GM21825 (cell line): Measurements from ENCODE around the gene LRP6.

ENCODE experiments used
- ATAC-seq: cut with Tn5 transposase; IDR thresholded peaks from one replicate; pipeline ENCODE4 v1.9.1; 2021; ENCODE audit warnings: mild to moderate bottlenecking, moderate library complexity; ENCODE audit not compliant: unreplicated experiment

The LRP6 gene

GRCh38 chr12:12216349-12217017, 50.4 kb downstream of the LRP6 start:
- ATAC-seq = no peak

- no peak for ATAC-seq
Observed at GRCh38 chr12:12214635-12215131, 52.2 kb downstream of the LRP6 start.

GRCh38 chr12:12214201-12214600, 52.6 kb downstream of the LRP6 start:
- no peak for ATAC-seq

GRCh38 chr12:12212769-12213168, 54.1 kb downstream of the LRP6 start:
- ATAC-seq = no peak

GRCh38 chr12:12210983-12211382, 55.9 kb downstream of the LRP6 start:
- ATAC-seq = no peak

GRCh38 chr12:12210416-12210815, 56.4 kb downstream of the LRP6 start:
- no peak for ATAC-seq

GRCh38 chr12:12209675-12210074, 57.2 kb downstream of the LRP6 start:
- no peak for ATAC-seq

- no peak for ATAC-seq
Observed at GRCh38 chr12:12209043-12209442, 57.8 kb downstream of the LRP6 start.

GRCh38 chr12:12207746-12208145, 59.1 kb downstream of the LRP6 start:
- ATAC-seq = no peak

GRCh38 chr12:12206776-12207388, 60.0 kb downstream of the LRP6 start:
- no peak for ATAC-seq

GRCh38 chr12:12202747-12203146, 64.1 kb downstream of the LRP6 start:
- no peak for ATAC-seq

GRCh38 chr12:12202105-12202504, 64.7 kb downstream of the LRP6 start:
- no peak for ATAC-seq

GRCh38 chr12:12201274-12201758, 65.5 kb downstream of the LRP6 start:
- no peak for ATAC-seq

- ATAC-seq = no peak
Observed at GRCh38 chr12:12200363-12200762, 66.5 kb downstream of the LRP6 start.

GRCh38 chr12:12198124-12198523, 68.7 kb downstream of the LRP6 start:
- no peak for ATAC-seq

- no peak for ATAC-seq
Observed at GRCh38 chr12:12197128-12197527, 69.7 kb downstream of the LRP6 start.

- no peak for ATAC-seq
Observed at GRCh38 chr12:12195516-12195915, 71.3 kb downstream of the LRP6 start.

GRCh38 chr12:12195081-12195480, 71.8 kb downstream of the LRP6 start:
- ATAC-seq = no peak

- no peak for ATAC-seq
Observed at GRCh38 chr12:12194206-12194605, 72.6 kb downstream of the LRP6 start.

GRCh38 chr12:12191008-12191407, 75.8 kb downstream of the LRP6 start:
- ATAC-seq = no peak

GRCh38 chr12:12190087-12190809, 76.6 kb downstream of the LRP6 start:
- no peak for ATAC-seq

GRCh38 chr12:12185414-12185813, 81.4 kb downstream of the LRP6 start:
- ATAC-seq = no peak
